Hypothalamus (tissue), 51 donors: ENCODE measurements around the gene GABRR1.
"Not testable (repeated sequence)": the region's sequence is repeated elsewhere in the genome, so short reads cannot be mapped to it uniquely, and the experiment has no call there.

ENCODE experiments used
- DNase-seq, 51 donors: peaks; one replicate each; lab custom pipeline; 2025; lab: John Stamatoyannopoulos, UW

Gene GABRR1

GRCh38 chr6:89217299-89217910, at the start of gene GABRR1:
Gene GABRR1, minus strand, starts transcription at chr6:89217358. Its CDS starts 36 bp downstream, at chr6:89217322.
- DNase-seq: no peak

- no peak for DNase-seq
Measured at GRCh38 chr6:89264296-89264695, 47.1 kb upstream of the GABRR1 start.

GRCh38 chr6:89260832-89261231, 43.7 kb upstream of the GABRR1 start:
- DNase-seq: no peak

DNA sequence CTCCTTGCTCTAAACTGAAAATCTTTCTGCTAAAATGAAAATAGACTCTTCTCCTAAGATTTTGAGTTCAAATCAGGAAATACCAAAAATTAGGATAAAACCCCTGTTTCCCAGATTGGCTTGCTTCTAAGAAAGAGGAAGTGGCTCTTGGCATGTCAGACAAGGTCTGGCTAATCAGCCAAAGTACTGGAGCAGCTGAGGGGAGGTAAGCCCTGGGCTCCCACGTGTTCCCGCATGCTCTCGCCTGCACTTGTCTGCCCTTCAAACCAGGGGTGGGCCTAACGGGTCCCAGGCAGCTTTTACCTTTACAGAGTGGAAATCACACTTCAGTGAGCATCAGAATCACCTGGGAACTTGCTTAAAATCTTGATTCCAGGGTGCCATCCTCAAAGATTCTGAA, 43.2 kb upstream of the GABRR1 start:
- no peak for DNase-seq

GRCh38 chr6:89258912-89259311, 41.8 kb upstream of the GABRR1 start:
- no peak for DNase-seq

GRCh38 chr6:89257781-89258180, 40.6 kb upstream of the GABRR1 start:
- no peak for DNase-seq

- DNase-seq: no peak
Measured at GRCh38 chr6:89257346-89257745, 40.2 kb upstream of the GABRR1 start.

DNA sequence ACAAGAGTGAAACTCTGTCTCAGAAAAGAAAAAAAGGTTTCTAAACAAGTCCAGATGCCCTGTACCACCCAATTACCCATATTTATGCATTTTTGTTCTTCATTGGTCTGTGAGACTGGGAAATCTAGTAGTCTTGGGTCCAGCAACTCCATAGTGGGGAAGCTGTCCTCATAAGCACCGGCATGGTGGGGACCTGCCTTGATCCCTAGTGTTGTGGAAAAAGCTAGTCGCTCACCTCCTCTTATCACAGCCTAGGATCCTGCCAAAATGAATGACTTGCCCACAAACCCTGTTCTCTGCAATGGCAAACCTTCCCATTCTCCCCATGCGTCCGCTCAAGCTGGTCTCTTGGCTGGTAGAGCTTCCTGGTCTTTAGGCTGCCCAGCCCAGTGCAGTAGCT, 38.3 kb upstream of the GABRR1 start:
- no peak for DNase-seq

DNA sequence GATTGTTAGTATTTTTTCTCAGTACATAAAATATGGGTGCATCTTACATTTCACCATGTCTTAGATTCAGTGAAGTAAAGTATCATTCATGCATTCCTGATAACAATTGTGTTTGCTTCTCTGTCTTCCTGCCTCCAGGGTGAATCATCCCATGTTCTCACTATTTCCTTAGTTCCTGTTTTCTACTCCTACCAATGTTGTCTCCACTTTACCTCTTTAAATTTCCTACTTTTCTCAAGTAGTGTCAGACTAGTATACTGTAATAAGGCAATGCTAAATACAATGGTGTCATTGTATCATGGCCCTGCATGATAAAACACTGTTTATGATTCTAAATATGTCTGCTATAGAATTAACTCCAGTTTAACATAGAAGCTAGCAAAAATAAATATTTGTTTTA, 37.4 kb upstream of the GABRR1 start:
- no peak for DNase-seq

- DNase-seq: no peak
Measured at GRCh38 chr6:89252907-89253306, 35.7 kb upstream of the GABRR1 start.

DNA sequence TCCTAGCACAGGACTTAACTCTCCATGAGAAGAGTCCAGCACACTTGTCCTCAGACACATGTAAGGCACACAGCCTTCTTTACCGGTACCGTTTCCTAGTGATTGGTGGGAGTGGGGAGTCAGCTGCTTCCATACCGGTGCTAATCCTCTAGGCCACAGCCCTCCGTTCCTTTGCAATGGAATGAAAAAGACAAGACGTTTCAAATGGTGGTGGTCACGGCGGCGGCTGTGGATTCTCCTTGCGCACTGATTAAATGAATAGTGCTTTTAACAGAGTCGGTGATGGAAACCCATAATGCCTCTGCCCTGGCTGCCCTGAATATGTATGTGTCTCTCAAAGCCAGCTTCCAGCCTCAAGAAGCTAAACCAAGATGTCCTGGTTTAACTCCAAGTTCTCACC, 34.8 kb upstream of the GABRR1 start:
- no peak for DNase-seq

- DNase-seq: no peak
Measured at GRCh38 chr6:89251170-89251569, 34.0 kb upstream of the GABRR1 start.

- no peak for DNase-seq
Measured at GRCh38 chr6:89250239-89250638, 33.1 kb upstream of the GABRR1 start.

GRCh38 chr6:89244241-89244985, 27.3 kb upstream of the GABRR1 start:
- no peak for DNase-seq

- DNase-seq: no peak
Measured at GRCh38 chr6:89243331-89243629, 26.1 kb upstream of the GABRR1 start.

DNA sequence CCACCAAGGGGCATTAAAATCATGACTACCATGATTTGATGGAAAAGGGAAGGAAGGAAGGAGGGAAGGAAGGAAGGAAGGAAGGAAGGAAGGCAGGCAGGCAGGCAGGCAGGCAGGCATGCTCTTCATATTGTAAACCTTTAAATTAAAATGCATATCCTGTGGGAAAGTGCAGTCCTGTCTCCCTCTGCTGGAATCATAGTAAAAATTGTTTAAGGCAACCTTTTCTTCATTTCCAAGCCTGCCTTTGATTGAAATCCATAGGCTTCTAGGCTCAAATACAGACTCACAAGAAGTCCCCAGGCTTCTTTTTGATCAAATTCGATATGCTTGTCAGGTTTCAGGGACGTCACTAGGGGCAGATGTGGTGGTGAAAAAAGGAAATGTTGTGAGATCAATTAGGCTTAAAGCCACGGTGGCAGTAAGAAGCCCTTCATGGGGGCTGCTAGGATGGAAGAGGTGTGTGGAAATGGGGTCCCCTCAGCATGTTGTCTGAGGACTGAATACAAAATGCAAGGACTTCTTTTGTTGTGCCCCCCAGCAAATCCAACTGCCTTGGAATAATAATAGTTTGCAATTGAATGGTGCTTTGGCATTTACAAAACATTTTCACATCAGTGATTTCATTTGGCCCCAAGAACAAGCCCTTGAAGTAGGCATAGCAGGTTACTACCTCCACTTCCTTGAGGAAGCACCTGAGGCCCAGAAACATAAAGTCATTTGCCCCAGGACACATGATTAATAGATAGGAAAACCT, 25.6 kb upstream of the GABRR1 start:
- DNase-seq: peak in 2 of 51 donors; percentile 1 to 8

DNA sequence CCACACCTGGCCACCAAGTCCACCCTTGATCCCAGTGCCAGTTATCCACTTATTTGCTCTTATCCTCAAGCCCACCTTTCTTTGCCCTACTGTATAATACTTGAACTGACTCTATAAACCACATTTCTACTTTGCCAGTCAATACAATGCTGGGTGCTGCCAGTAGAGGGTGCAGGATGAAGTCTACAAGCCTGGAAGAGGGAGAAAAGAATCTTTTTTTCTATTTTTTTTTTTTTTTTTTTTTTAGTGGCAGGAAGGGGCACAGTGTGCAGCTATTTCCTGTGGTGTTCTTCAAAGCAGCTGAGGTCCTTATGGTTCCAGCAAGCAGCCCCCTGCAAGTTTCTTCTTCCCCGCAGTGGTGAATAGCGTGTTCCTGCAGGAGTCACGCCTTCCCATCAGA, 22.2 kb upstream of the GABRR1 start:
- no peak for DNase-seq

DNA sequence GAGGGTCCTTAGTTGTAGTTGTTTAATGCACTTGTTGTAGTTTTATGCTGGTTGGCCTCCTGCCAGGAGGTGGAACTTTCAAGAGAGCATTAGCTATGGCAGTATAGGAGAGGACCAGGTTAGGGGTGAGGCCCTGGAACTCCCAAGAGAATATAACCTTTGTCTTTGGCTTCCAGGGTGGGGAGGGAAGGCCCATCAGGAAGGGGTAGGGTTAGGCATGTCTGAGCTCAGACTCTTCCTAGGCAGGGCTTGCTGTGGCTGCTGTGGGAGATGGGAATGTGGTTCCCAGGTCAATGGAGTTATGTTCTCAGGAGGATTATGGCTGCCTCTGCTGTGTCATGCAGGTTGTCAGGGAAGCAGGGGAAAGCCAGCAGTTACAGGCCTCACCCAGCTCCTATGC, 20.0 kb upstream of the GABRR1 start:
- DNase-seq: no peak

GRCh38 chr6:89233605-89234004, 16.4 kb upstream of the GABRR1 start:
- DNase-seq: not testable (repeated sequence)

DNA sequence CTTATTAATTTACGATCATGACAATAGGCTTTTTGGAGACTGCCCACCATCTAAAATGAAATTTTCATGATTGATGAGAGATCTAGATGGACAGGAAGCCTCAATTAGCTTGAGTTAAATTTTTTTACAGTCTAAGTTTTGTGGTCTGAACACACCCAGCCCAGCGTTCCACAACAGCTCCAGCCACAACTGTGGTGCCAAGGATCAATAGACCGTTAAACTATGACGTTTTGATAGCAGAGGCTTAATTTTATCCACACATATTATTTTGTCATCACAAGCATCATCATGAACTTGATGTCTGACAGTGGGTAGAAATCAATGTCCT, 5.5 kb upstream of the GABRR1 start:
- DNase-seq: no peak

GRCh38 chr6:89221971-89222711, 5.0 kb upstream of the GABRR1 start:
- DNase-seq: no peak
